ENCODE measurements around the gene XRCC5.
A peak's percentile ranks its signal among the peaks of the same experiment; 100 is the strongest.

Gene XRCC5

GRCh38 chr2:216084547-216084946 is 24.6 kb upstream of the XRCC5 start:
- DNase-seq (ENCODE audit: low spot score): no peak

GRCh38 chr2:216086207-216086893 is 22.8 kb upstream of the XRCC5 start:
- no peak for DNase-seq (ENCODE audit: low spot score)

- DNase-seq (ENCODE audit: low spot score): no peak
Measured at GRCh38 chr2:216090369-216090786, 18.8 kb upstream of the XRCC5 start.

GRCh38 chr2:216092646-216093045 is 16.5 kb upstream of the XRCC5 start:
- DNase-seq (ENCODE audit: low spot score): no peak

GRCh38 chr2:216094701-216095100 is 14.4 kb upstream of the XRCC5 start:
- DNase-seq (ENCODE audit: low spot score): no peak

GRCh38 chr2:216098421-216099334 is 10.5 kb upstream of the XRCC5 start:
- no peak for DNase-seq (ENCODE audit: low spot score)

- no peak for DNase-seq (ENCODE audit: low spot score)
Measured at GRCh38 chr2:216101109-216101508, 8.0 kb upstream of the XRCC5 start.

GRCh38 chr2:216103213-216103612 is 5.9 kb upstream of the XRCC5 start:
- DNase-seq (ENCODE audit: low spot score): no peak

GRCh38 chr2:216104691-216105090 is 4.5 kb upstream of the XRCC5 start:
- no peak for DNase-seq (ENCODE audit: low spot score)

GRCh38 chr2:216107320-216107719 is 1.8 kb upstream of the XRCC5 start:
- DNase-seq (ENCODE audit: low spot score): no peak

GRCh38 chr2:216107760-216108159 is 1.4 kb upstream of the XRCC5 start:
- DNase-seq (ENCODE audit: low spot score): no peak

- DNase-seq (ENCODE audit: low spot score): no peak
Measured at GRCh38 chr2:216108310-216108966, 710 bp upstream of the XRCC5 start.

GRCh38 chr2:216109962-216110614 is 940 bp downstream of the XRCC5 start:
- no peak for DNase-seq (ENCODE audit: low spot score)

- DNase-seq (ENCODE audit: low spot score): no peak
Measured at GRCh38 chr2:216110620-216111019, 1.5 kb downstream of the XRCC5 start.

- no peak for DNase-seq (ENCODE audit: low spot score)
Measured at GRCh38 chr2:216111122-216111521, 2.0 kb downstream of the XRCC5 start.

GRCh38 chr2:216112926-216113325 is 3.8 kb downstream of the XRCC5 start:
- DNase-seq (ENCODE audit: low spot score): no peak

GRCh38 chr2:216113572-216113971 is 4.4 kb downstream of the XRCC5 start:
- DNase-seq (ENCODE audit: low spot score): no peak

- no peak for DNase-seq (ENCODE audit: low spot score)
Measured at GRCh38 chr2:216114382-216114713, 5.2 kb downstream of the XRCC5 start.

GRCh38 chr2:216114714-216115531 is 5.8 kb downstream of the XRCC5 start:
- peak; percentile 97 for DNase-seq (ENCODE audit: low spot score)

- DNase-seq (ENCODE audit: low spot score): no peak
Measured at GRCh38 chr2:216116418-216116817, 7.3 kb downstream of the XRCC5 start.

- DNase-seq (ENCODE audit: low spot score): no peak
Measured at GRCh38 chr2:216117561-216118340, 8.6 kb downstream of the XRCC5 start.
